ENCODE measurements around the gene VSIG10L2. TPM values are rescaled to one million over a fixed set of nuclear protein-coding genes. Genes with fewer than 3 reads are reported as not detected.

Gene VSIG10L2
- total RNA-seq, 1 experiment from 2014 or later: not detected

GRCh38 chr11:125967515-125967914, 21.7 kb downstream of the VSIG10L2 start:
- no peak for DNase-seq
- no TSS peak for BruUV-seq (replicated peaks)

GRCh38 chr11:125968354-125968753, 22.5 kb downstream of the VSIG10L2 start:
- Histone ChIP-seq H3K9me2 (ENCODE audit: insufficient read depth) (no peaks in the 10 kb centered on the region), H3K79me2 (ENCODE audit: low read depth) (no peaks in the 10 kb centered on the region), H4K20me1 (ENCODE audit: insufficient read depth) (no peaks in the 10 kb centered on the region), H3K4me3 (no peak overlapping the region), H3K36me3 (ENCODE audit: low read depth) (no peaks in the 10 kb centered on the region), H2AFZ (no peak overlapping the region), H3K9me3 (ENCODE audit: insufficient read depth, low read depth) (no peaks in the 10 kb centered on the region), H3K27me3 (ENCODE audit: insufficient read depth, low read depth) (no peaks in the 10 kb centered on the region), H3K27ac (no peak overlapping the region), H3F3A (ENCODE audit: insufficient read depth, low read depth) (no peaks in the 10 kb centered on the region), H3K4me1 (replicated peaks; ENCODE audit: insufficient read depth) (no peaks in the 10 kb centered on the region), H3K4me2 (no peak overlapping the region)
- BruUV-seq (replicated peaks): no TSS peak
- ChIA-PET CTCF (no interaction called here), POLR2A (ENCODE audit: unreplicated experiment) (no interaction called here)
- intact Hi-C loops (cut with micrococcal nuclease; ENCODE audit: unreplicated experiment): no loop called here
- DNase-seq: no peak
- TF ChIP-seq EZH2 (IDR thresholded peaks at IDR 0.05; ENCODE audit: low read depth): no peak
- no peak for TF ChIP-seq CTCF (conservative IDR thresholded peaks at IDR 0.05)

More at GRCh38 chr11:125967515-125967914, 21.7 kb downstream of the VSIG10L2 start:
- ChIA-PET CTCF (no interaction called here), POLR2A (ENCODE audit: unreplicated experiment) (no interaction called here)
- H3K4me1 ChIP-seq (replicated peaks; ENCODE audit: insufficient read depth): no peaks in the 10 kb centered on the region
- TF ChIP-seq CTCF (conservative IDR thresholded peaks at IDR 0.05): no peak
- TF ChIP-seq EZH2 (IDR thresholded peaks at IDR 0.05; ENCODE audit: low read depth): no peak
- H3K36me3 ChIP-seq (ENCODE audit: low read depth): no peaks in the 10 kb centered on the region
- H3F3A ChIP-seq (ENCODE audit: insufficient read depth, low read depth): no peaks in the 10 kb centered on the region
- intact Hi-C loops (cut with micrococcal nuclease; ENCODE audit: unreplicated experiment): no loop called here
- no peak overlapping the region for H3K27ac ChIP-seq
- no peaks in the 10 kb centered on the region for H4K20me1 ChIP-seq (ENCODE audit: insufficient read depth)
- H3K27me3 ChIP-seq (ENCODE audit: insufficient read depth, low read depth): no peaks in the 10 kb centered on the region
- H3K79me2 ChIP-seq (ENCODE audit: low read depth): no peaks in the 10 kb centered on the region
- no peaks in the 10 kb centered on the region for H3K9me2 ChIP-seq (ENCODE audit: insufficient read depth)
- H2AFZ ChIP-seq: no peak overlapping the region
- H3K4me2 ChIP-seq: no peak overlapping the region
- H3K9me3 ChIP-seq (ENCODE audit: insufficient read depth, low read depth): no peaks in the 10 kb centered on the region; the same call in 1 of the 2 replicates
- no peak overlapping the region for H3K4me3 ChIP-seq

- H3K4me2 ChIP-seq: no peak overlapping the region
- no peak overlapping the region for H3K27ac ChIP-seq
- no peaks in the 10 kb centered on the region for H3K36me3 ChIP-seq (ENCODE audit: low read depth)
- no peaks in the 10 kb centered on the region for H3F3A ChIP-seq (ENCODE audit: insufficient read depth, low read depth)
- TF ChIP-seq EZH2 (IDR thresholded peaks at IDR 0.05; ENCODE audit: low read depth): no peak
- no peak for TF ChIP-seq CTCF (conservative IDR thresholded peaks at IDR 0.05)
- H4K20me1 ChIP-seq (ENCODE audit: insufficient read depth): no peaks in the 10 kb centered on the region
- no TSS peak for BruUV-seq (replicated peaks)
- CTCF ChIA-PET: no interaction called here
- no peak overlapping the region for H3K4me3 ChIP-seq
- H3K9me3 ChIP-seq (ENCODE audit: insufficient read depth, low read depth): no peaks in the 10 kb centered on the region
- H3K79me2 ChIP-seq (ENCODE audit: low read depth): no peaks in the 10 kb centered on the region
- POLR2A ChIA-PET (ENCODE audit: unreplicated experiment): no interaction called here
- H3K4me1 ChIP-seq (replicated peaks; ENCODE audit: insufficient read depth): no peaks in the 10 kb centered on the region
- H3K27me3 ChIP-seq (ENCODE audit: insufficient read depth, low read depth): no peaks in the 10 kb centered on the region
- H2AFZ ChIP-seq: no peak overlapping the region
- intact Hi-C loops (cut with micrococcal nuclease; ENCODE audit: unreplicated experiment): no loop called here
- H3K9me2 ChIP-seq (ENCODE audit: insufficient read depth): no peaks in the 10 kb centered on the region
- no peak for DNase-seq
Observed at GRCh38 chr11:125971618-125972017, 25.8 kb downstream of the VSIG10L2 start.
